ENCODE data around the gene KCNK13.
"Not testable (repeated sequence)": the region's sequence is repeated elsewhere in the genome, so short reads cannot be mapped to it uniquely, and the experiment has no call there.

Gene KCNK13

GRCh38 chr14:90060965-90061684, 669 bp upstream of the KCNK13 start:
- DNase-seq (ENCODE audit: low spot score), result no peak

DNA sequence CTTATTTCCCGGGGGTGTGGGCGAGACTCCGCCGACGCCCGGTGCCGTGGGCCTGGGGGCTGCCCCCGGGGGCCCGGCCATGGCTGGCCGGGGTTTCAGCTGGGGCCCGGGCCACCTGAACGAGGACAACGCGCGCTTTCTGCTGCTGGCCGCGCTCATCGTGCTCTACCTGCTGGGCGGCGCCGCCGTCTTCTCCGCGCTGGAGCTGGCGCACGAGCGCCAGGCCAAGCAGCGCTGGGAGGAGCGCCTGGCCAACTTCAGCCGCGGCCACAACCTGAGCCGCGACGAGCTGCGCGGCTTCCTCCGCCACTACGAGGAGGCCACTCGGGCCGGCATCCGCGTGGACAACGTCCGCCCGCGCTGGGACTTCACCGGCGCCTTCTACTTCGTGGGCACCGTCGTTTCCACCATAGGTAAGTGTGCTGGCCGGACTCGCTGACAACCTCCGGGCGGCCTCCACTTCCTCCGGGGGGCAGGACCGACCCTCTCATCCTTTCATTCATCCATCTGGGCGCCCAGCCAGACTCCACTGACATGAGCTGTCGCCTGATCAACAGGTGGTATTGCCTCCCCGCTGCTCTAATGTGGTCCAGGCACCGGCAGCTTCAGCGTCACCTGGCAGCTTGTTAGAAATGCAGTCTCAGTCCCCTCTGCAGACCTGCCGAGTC, 467 bp downstream of the KCNK13 start:
- DNase-seq (ENCODE audit: low spot score), result no peak

GRCh38 chr14:90062822-90063539, 1.2 kb downstream of the KCNK13 start:
- no peak for DNase-seq (ENCODE audit: low spot score)

GRCh38 chr14:90072350-90072749, 10.6 kb downstream of the KCNK13 start:
- DNase-seq (ENCODE audit: low spot score), result no peak

- no peak for DNase-seq (ENCODE audit: low spot score)
Measured at GRCh38 chr14:90079576-90079975, 17.8 kb downstream of the KCNK13 start.

DNA sequence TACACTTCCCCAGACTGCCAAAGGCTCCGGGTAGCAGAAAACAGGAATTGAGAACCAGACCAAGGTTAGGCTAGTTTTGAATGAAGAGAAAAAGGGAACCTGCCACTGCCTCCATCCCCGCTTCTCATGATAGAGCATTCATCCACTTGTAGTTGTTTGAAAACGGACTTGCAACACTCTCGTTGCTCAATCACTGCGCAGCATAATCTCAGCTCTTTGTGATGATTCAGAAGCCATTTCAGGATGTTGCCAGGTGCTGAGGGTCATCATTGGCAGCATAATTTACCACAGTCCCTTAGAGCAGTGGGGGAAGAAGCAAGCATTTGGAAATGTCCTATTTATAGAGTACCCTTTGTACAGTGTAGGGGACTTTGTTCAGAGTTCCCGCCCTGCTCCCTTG, 25.6 kb downstream of the KCNK13 start:
- no peak for DNase-seq (ENCODE audit: low spot score)

DNA sequence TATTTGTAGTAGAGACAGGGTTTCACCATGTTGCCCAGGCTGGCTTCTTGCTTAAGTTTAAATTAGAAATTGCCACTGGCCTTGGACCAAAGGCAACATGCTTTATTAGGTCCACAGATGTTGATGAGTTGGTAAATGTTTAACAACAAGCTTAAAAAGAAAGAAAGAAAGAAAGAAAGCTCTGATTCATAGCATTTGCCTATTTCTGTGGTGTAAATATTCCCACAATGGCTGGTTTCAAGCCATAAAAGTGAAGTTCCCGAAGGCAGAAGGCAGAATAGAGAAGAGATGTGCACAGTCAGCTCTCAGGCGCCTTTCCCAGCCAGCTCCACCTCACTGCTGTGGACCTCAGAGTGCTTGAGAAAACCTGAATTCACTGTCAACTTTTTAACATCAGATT, 26.4 kb downstream of the KCNK13 start:
- no peak for DNase-seq (ENCODE audit: low spot score)

GRCh38 chr14:90089486-90089885, 27.7 kb downstream of the KCNK13 start:
- DNase-seq (ENCODE audit: low spot score), result not testable (repeated sequence)

GRCh38 chr14:90091393-90091792, 29.6 kb downstream of the KCNK13 start:
- DNase-seq (ENCODE audit: low spot score), result no peak

- peak; percentile 53 for DNase-seq (ENCODE audit: low spot score)
Measured at GRCh38 chr14:90093942-90094595, 32.3 kb downstream of the KCNK13 start.

GRCh38 chr14:90095096-90095495, 33.3 kb downstream of the KCNK13 start:
- DNase-seq (ENCODE audit: low spot score), result no peak

DNA sequence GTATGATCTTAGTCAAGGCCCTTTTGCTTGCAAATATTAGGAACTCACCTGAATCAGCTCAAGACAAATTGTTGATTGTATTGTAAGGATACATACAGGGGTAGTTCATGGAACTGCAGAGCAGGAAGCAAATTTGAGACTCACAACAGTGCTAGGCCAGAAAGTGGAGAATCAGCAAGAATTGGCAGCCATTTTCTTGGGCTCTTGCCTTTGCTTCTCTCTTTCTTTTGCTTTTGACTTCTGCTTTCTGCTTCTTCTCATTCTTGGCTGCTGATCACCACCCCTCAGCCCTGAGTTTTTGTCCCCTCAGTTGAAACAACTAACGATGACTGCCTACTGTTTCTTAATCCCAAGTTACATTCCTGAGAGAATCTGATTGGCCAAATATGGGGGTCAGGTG, 34.8 kb downstream of the KCNK13 start:
- no peak for DNase-seq (ENCODE audit: low spot score)

DNA sequence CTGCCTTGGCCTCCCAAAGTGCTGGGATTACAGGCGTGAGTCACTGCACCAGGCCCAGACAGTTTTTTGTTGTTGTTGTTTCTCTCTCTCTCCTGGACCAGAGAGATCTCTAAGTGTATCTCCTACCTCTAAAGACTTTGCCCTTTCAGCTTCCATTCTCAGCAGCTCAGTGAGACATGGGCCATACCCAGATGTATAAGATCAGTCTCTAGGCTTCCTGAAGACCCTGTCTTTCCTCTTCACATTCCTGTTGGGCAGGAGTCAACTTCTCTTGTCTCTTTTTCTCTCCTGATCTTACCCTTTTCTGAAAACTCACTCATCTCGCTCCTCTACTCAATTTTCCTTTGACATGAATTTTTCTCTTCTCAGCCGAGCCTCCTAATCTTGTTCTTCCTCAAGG, 42.0 kb downstream of the KCNK13 start:
- no peak for DNase-seq (ENCODE audit: low spot score)

- no peak for DNase-seq (ENCODE audit: low spot score)
Measured at GRCh38 chr14:90105756-90106155, 44.0 kb downstream of the KCNK13 start.

- DNase-seq (ENCODE audit: low spot score), result no peak
Measured at GRCh38 chr14:90107789-90108188, 46.0 kb downstream of the KCNK13 start.

DNA sequence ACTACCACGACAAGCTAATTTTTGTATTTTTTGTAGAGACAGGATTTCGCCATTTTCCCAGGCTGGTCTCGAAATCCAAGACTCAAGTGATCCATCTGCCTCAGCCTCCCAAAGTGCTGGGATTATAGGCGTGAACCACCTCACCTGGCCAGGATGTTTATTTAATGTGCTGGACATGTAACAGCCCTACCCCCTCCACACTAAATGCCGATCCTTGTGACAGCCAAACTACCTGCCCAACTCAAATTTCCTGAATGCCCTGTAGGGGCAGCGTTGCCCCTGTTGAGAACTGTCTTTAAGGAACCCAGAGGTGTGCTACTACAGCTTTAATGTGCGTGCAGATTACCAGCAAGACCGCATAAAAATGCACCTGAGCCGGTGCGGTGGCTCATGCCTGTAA, 48.1 kb downstream of the KCNK13 start:
- DNase-seq (ENCODE audit: low spot score), result no peak

- no peak for DNase-seq (ENCODE audit: low spot score)
Measured at GRCh38 chr14:90111895-90112534, 50.2 kb downstream of the KCNK13 start.

- no peak for DNase-seq (ENCODE audit: low spot score)
Measured at GRCh38 chr14:90114554-90114953, 52.8 kb downstream of the KCNK13 start.

GRCh38 chr14:90115780-90116179, 54.0 kb downstream of the KCNK13 start:
- no peak for DNase-seq (ENCODE audit: low spot score)

- DNase-seq (ENCODE audit: low spot score), result no peak
Measured at GRCh38 chr14:90116444-90116843, 54.6 kb downstream of the KCNK13 start.

DNA sequence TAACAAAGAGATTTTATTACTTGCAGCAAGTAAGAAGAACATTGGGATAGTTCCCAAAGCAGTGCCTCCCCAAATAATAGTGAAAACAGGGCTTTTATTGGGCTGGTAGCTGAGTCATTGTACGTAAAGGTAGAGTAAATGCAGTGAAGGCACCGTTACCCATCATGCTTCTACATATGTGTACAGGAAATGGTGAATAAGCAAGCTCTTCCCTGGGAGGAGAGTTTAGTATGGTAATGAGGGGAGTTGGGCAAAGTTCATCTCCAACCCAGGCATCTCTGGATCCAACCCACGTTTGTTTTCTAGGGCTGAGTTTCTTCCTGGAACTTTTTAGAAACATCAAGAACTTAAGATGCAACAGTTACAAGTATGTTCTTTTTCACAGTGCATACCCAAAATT, 56.2 kb downstream of the KCNK13 start:
- no peak for DNase-seq (ENCODE audit: low spot score)

DNA sequence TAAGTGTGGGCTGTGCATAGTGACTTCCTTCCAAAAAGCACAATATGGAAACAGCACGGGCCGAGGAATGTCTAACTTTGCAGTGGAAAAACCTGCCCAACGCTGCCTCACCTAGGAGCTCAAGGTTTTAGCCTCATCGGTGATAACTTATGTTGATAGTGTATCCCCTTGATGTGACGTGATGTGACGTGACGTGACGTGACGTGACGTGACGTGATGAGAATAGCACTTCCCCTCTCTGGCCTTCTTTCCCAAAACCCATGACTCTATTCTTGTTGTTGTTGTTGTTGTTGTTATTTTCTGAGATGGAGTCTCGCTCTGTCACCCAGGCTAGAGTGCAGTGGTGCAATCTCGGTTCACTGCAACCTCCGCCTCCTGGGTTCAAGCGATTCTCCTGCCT, 64.5 kb downstream of the KCNK13 start:
- DNase-seq (ENCODE audit: low spot score), result no peak

Data from activated CD4-positive, alpha-beta T cell treated with anti-CD3 and anti-CD28 coated beads, Interleukin-2, Interleukin-4, amounts not matched to agents 100 ng/mL and 50 ng/mL, durations not matched to agents 16 hours and 8 hours (primary cell).